K562 (cell line): ENCODE measurements around the gene MAST4.

Experiments used
- CTCF ChIP-seq, 3 experiments: IDR thresholded peaks in 2 of 3; conservative IDR thresholded peaks in 1 of 3; 2 replicates each; pipeline ENCODE4 v1.5.1; 2011 to 2012; ENCODE audit warnings: low read length in 3 of 3, mild to moderate bottlenecking in 3 of 3, control low read depth in 2 of 3, improper control_type of control experiment in 1 of 3, inconsistent platforms in 1 of 3, low read depth in 1 of 3, mixed read lengths in 1 of 3, moderate library complexity in 1 of 3; ENCODE audit not compliant: insufficient read depth in 2 of 3
- HDAC6 ChIP-seq: IDR thresholded peaks from 2 replicates; pipeline ENCODE4 v1.6.1; 2012; ENCODE audit warnings: low read depth, mild to moderate bottlenecking, control low read depth, inconsistent platforms, low read length, moderate library complexity

- TF ChIP-seq CTCF (IDR thresholded peaks at IDR 0.05 in 2 of 3, conservative IDR thresholded peaks at IDR 0.05 in 1 of 3; ENCODE audit: insufficient read depth in 2 of 3, low read depth in 1 of 3, low read length in 3 of 3) (no peak), HDAC6 (no peak)
These were observed 463.0 kb downstream of the MAST4 start for GRCh38 chr5:67058998-67059743.
